ENCODE results near the gene KLHDC9.
"Not testable (repeated sequence)": the region's sequence is repeated elsewhere in the genome, so short reads cannot be mapped to it uniquely, and the experiment has no call there.

The KLHDC9 gene

GRCh38 chr1:161098210-161099068 lies at the start of gene KLHDC9:
Gene KLHDC9 (plus strand): TSS chr1:161098361. CDS start chr1:161098536, 175 bp downstream.
- DNase-seq (ENCODE audit: low spot score) = peak; percentile 86

GRCh38 chr1:161048949-161049722 lies 49.0 kb upstream of the KLHDC9 start:
- DNase-seq (ENCODE audit: low spot score) = no peak

GRCh38 chr1:161051219-161051618 lies 46.9 kb upstream of the KLHDC9 start:
- DNase-seq (ENCODE audit: low spot score) = no peak

GRCh38 chr1:161052899-161053298 lies 45.3 kb upstream of the KLHDC9 start:
- no peak for DNase-seq (ENCODE audit: low spot score)

GRCh38 chr1:161054232-161054631 lies 43.9 kb upstream of the KLHDC9 start:
- DNase-seq (ENCODE audit: low spot score) = no peak

GRCh38 chr1:161054805-161055204 lies 43.4 kb upstream of the KLHDC9 start:
- DNase-seq (ENCODE audit: low spot score) = no peak

GRCh38 chr1:161059293-161059692 lies 38.9 kb upstream of the KLHDC9 start:
- DNase-seq (ENCODE audit: low spot score) = no peak

- DNase-seq (ENCODE audit: low spot score) = no peak
Measured at GRCh38 chr1:161061419-161061818, 36.7 kb upstream of the KLHDC9 start.

- DNase-seq (ENCODE audit: low spot score) = not testable (repeated sequence)
Measured at GRCh38 chr1:161063936-161064335, 34.2 kb upstream of the KLHDC9 start.

GRCh38 chr1:161065681-161066080 lies 32.5 kb upstream of the KLHDC9 start:
- DNase-seq (ENCODE audit: low spot score) = not testable (repeated sequence)

- DNase-seq (ENCODE audit: low spot score) = no peak
Measured at GRCh38 chr1:161066694-161067093, 31.5 kb upstream of the KLHDC9 start.

GRCh38 chr1:161068306-161069234 lies 29.6 kb upstream of the KLHDC9 start:
- DNase-seq (ENCODE audit: low spot score) = no peak

- no peak for DNase-seq (ENCODE audit: low spot score)
Measured at GRCh38 chr1:161069241-161069640, 28.9 kb upstream of the KLHDC9 start.

GRCh38 chr1:161069731-161070270 lies 28.4 kb upstream of the KLHDC9 start, which contains the start of gene ARHGAP30:
Gene ARHGAP30 (minus strand): TSS chr1:161069891. CDS start chr1:161069624, 267 bp downstream.
- no peak for DNase-seq (ENCODE audit: low spot score)

- no peak for DNase-seq (ENCODE audit: low spot score)
Measured at GRCh38 chr1:161070761-161071160, 27.4 kb upstream of the KLHDC9 start.

- DNase-seq (ENCODE audit: low spot score) = peak; percentile 79
Measured at GRCh38 chr1:161071886-161072371, 26.2 kb upstream of the KLHDC9 start.

GRCh38 chr1:161072751-161073449 lies 25.3 kb upstream of the KLHDC9 start:
- no peak for DNase-seq (ENCODE audit: low spot score)

GRCh38 chr1:161073474-161074121 lies 24.6 kb upstream of the KLHDC9 start:
- no peak for DNase-seq (ENCODE audit: low spot score)

- no peak for DNase-seq (ENCODE audit: low spot score)
Measured at GRCh38 chr1:161074676-161075368, 23.3 kb upstream of the KLHDC9 start.

GRCh38 chr1:161076410-161076809 lies 21.8 kb upstream of the KLHDC9 start:
- DNase-seq (ENCODE audit: low spot score) = no peak

All from AG08395 (cell line).